Stimulated activated CD4-positive, alpha-beta T cell treated with anti-CD3 and anti-CD28 coated beads, Interleukin-15, amount 100 ng/mL, for 24 hours (primary cell): ENCODE measurements around the gene CHRD.

Experiments
- DNase-seq: peaks from one replicate; pipeline ENCODE4 v3.0.0-alpha.2; 2020

The CHRD gene

DNA sequence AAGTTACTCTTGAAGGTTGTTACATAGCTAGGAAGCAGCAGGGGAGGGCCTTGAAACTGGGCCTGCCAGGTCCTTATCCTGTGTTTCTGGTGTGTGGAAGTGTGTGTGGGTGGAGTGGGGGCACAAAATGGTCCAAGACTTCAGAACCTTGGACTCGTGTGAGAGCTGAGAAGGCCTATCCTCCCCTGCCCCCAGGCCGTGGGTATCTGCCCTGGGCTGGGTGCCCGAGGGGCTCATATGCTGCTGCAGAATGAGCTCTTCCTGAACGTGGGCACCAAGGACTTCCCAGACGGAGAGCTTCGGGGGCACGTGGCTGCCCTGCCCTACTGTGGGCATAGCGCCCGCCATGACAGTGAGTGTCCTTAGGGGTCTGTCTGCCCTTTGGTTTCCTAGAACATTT is 4.5 kb downstream of the CHRD start:
- no peak for DNase-seq

DNA sequence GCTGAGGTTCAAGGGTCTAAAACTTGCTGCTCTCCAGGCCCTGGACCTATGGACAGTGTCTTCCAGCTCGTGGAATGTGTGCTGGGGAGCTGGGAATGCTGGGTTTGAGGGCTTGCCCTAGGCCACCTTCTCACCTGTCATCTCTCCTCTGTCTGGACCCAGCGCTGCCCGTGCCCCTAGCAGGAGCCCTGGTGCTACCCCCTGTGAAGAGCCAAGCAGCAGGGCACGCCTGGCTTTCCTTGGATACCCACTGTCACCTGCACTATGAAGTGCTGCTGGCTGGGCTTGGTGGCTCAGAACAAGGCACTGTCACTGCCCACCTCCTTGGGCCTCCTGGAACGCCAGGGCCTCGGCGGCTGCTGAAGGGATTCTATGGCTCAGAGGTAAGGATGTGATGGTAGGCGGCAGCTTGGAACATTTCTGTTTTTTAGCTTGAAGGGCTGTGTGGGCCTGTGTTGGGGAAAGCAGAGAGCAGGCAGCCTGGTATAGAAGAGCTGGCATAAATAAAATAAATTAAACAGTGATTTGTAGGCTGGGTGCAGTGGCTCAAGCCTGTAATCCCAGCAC is 5.1 kb downstream of the CHRD start:
- DNase-seq: no peak

DNA sequence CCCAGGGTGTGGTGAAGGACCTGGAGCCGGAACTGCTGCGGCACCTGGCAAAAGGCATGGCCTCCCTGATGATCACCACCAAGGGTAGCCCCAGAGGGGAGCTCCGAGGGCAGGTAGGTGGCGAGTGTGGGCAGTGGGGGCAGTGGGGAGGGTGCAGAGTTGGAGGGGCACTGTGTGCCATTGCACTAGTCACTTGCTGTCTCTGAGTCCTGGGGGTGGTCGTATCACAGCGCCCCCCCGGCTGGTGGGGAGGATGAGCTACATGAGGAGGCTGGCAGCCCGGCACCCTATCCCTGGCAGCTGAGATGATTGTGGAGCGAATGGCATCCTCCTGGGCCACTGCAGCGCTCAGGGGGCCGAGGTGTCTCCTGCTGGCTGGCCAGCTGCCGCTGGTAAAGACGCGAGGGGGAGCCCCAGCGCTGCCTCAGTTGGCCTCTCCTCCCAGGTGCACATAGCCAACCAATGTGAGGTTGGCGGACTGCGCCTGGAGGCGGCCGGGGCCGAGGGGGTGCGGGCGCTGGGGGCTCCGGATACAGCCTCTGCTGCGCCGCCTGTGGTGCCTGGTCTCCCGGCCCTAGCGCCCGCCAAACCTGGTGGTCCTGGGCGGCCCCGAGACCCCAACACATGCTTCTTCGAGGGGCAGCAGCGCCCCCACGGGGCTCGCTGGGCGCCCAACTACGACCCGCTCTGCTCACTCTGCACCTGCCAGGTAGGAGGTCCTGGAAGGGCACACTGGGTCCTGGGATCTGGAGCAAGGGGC is 6.4 kb downstream of the CHRD start:
- no peak for DNase-seq

DNA sequence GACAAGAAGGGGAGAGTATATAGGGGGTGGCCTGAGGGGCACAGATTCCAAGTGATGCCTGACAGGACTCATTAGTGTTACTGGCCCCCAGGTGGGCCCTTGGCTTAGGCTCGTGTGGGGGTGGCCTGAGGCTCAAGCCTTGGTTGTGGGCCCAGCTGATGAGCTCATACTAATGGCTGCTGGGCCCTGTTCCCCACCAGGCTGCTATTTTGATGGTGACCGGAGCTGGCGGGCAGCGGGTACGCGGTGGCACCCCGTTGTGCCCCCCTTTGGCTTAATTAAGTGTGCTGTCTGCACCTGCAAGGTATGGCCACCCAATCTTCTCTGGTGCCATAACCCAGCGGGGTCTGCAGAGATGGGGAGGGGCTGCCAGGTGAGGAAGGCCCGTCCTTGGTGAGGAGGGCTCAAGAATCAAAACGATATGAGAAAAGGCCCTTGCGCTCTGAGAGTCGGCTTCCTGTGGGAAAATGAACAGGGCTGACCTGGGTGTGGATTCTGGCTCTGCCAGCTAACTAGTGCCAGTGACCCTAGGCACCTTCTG is 7.4 kb downstream of the CHRD start:
- no peak for DNase-seq

DNA sequence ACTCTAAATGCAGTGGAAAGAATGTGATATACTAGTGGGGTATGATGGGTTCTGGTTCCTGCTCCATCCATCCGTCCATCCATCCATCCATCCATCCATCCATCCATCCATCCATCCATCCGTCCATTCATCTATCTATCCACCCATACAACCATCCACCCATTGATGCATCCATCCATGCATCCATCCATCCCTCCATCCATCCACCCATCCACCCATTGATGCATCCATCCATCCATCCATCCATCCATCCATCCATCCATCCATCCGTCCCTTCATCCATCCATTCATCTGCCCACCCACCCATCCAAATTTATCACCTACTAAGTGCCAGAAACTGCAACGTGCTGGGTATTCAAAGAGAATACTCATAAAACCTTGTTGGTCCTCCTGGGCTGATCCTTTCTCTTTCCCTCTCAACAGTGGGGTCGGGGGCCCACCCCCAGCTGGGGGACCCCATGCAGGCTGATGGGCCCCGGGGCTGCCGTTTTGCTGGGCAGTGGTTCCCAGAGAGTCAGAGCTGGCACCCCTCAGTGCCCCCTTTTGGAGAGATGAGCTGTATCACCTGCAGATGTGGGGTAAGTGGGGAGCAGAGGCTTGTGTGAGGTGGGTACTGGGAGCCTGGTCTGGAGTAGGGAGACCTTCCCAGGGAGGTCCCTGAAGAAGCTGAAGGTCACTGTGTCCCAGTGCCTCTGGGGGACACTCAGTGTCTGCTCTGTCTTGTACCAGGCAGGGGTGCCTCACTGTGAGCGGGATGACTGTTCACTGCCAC is 8.5 kb downstream of the CHRD start:
- DNase-seq: no peak

DNA sequence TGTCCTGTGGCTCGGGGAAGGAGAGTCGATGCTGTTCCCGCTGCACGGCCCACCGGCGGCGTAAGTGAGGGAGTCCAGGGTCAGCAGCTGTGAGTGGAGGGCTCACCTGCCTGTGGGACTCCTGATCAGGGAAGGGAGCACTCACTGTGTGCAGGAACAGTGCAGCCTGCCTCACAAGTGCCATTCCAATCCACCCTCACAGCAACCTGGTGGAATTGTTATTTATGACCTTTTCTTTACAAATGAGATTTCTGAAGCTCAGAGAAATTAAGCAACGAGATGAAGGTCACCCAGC is 9.0 kb downstream of the CHRD start:
- DNase-seq: no peak

DNA sequence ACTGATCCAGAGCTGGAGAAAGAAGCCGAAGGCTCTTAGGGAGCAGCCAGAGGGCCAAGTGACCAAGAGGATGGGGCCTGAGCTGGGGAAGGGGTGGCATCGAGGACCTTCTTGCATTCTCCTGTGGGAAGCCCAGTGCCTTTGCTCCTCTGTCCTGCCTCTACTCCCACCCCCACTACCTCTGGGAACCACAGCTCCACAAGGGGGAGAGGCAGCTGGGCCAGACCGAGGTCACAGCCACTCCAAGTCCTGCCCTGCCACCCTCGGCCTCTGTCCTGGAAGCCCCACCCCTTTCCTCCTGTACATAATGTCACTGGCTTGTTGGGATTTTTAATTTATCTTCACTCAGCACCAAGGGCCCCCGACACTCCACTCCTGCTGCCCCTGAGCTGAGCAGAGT is 9.5 kb downstream of the CHRD start:
- DNase-seq: no peak

DNA sequence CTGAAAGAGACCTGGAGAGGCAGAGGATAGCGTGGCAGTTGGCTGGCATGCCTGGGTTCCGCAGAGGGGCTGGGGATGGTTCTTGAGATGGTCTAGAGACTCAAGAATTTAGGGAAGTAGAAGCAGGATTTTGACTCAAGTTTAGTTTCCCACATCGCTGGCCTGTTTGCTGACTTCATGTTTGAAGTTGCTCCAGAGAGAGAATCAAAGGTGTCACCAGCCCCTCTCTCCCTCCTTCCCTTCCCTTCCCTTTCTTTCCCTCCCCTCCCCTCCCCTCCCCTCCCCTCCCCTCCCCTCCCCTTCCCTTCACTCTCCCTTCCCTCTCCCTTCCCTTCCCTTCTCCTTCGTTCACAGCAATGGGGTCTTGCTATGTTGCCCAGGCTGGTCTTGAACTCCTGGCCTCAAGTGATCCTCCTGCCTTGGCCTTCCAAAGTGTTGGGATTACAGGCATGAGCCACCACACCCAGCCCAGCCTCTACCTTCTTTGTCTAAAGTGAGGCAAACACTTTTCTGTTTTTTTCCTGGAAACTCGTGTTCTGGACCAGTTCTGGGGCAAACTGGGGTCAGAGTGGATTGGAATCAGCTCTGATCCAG is 10.2 kb downstream of the CHRD start:
- DNase-seq: no peak

DNA sequence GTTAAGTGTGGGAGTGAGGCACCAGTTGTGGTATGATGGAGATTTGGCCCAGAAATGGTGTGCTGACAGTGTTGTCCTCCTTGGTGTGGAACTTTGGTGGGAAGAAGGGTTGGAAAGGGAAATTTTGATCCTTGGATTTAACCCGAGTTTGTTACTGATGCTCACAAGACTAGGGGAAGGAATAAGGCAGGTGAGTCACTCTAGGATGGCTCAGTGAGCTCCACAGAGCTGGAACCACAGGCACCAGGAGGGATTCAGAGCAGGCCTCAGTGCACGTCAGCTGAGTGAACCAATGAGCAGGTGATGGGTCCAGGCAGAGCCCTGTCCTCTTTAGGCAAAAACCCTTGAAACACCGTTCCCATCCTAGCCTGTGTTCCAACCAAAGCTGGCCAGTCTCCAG is 11.4 kb downstream of the CHRD start:
- DNase-seq: no peak

DNA sequence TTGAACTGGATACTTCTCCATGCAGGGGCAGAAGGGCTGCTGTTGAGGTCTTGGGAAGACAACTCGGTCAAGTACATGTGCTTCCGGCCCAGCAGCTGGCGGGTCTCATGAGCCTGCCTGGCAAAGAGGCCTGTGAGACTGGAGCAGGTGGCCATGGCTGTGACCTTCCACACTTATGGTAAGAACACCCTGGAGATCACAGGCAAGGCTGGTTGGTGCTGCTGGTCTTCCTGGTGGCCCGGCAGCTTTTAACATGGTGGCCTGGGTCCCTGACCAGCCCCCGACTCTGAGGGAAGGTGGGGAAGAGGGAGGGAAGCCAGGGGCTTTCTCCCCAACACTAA is 15.4 kb downstream of the CHRD start:
- DNase-seq: no peak

DNA sequence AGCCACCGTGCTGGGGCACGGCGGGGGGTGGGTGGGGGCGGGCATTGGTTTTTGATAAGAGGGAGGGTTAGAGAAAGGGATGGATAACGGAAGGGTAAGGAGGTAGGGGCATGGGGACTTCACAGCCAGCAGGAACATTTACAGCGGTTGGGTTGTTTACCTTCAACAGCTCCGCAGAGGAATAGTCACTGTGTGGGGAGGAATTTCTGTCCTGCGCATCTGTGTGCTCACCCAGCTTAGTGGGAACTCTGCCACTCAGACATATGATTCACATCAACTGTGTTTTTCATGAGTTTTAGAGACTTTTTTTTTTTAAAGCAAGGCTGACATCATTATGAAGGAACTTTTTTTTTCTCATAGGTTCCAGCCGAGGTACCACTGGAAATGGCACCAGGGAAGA is 19.6 kb downstream of the CHRD start:
- DNase-seq: no peak

DNA sequence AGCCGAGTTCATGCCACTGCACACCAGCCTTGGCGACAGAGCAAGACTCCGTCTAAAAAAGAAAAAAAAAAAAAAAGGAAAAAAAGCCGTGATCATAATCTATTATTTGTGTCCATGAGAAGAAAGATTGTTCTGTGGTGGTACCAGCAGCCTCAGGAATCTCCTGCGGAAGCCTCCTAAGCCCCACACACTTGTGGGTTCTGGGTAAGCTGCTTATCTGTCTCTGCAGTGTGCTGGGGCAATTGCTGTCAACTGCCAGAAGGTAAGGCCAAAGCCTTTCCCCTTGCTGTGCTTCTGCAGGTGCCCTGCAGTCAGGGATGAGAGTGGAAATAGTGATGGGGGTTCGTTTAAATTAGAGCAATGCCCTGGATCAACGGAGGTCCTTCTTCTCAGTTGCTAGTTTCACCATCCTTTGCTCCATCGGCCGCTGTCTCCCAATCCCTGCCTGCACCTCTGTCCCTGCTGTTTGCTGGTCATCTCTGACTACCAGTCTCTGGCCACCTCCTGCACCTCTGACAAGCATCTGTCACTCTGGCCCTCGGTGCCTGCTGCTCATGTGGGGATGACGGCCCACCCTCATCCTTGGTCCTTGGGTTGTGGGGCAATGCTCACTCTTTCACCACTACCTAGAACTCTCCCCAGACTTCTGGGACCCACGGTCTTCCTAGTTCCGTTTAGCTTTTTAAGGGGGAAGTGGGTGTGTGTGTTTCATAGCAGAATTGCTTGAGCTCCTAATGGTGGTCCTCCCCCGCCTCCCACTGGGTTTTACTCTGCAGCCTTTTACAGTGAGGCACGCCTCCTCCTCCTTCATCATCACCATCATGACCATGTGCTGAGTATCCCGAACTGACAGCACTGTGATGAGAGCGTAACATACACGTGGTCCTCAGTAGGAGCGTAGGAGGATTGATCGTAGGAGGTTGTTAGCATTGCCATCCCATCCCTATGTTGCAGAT is 25.5 kb downstream of the CHRD start:
- no peak for DNase-seq

DNA sequence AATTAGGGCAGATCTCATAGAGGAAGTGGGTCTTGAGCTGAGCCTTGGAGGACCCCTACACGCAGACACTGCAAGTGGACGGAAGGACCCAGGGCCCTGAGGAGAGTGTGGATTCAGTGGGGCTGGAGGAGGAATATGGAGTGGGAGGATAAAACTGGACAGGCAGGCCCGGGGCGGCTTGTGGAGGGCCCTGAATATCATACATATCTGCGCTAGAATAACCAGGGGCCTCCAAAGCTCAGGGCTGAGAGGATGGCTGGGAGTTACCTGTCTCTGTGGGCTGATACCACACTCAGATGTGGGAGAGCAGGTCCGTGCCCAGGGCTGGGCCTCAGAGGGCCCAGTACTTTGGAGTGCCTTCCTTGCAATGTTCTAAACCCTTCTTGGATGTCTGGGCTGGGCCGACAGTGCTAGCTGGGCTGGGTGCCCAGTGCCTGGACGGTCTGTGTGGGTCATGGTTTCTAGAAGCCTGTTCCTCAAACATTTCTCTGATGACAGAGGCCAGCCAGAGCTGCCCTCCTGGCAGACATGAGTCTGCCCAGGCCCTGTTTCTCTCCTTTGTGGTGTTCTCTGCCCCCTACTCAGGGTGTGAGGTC is 29.6 kb downstream of the CHRD start:
- no peak for DNase-seq

DNA sequence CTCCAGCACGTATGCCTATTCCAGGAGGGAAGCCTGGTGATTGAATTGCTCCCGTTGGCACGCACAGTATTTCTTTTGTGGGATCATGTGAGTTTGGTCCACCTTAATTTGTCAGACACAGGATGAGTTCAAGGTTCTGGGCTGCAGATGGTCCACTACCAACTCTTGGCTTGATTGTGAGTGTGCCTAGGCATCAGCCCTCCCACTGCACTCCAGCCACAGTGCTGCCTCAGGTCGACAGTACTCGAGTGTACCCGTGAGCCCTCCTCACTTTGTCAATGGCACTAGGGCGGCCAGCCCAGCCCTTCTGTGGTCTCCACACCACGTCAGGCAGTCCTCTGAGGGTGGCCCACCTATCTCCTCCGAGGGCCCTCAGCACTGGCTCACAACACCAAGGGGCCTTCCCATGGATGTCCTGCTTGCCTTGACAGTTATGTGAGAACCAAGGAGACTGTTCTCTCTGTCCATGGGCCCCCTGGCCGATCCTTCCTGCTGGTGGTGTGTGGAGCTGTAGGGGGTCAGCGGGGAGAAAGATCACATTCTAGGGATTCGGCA is 30.2 kb downstream of the CHRD start:
- DNase-seq: no peak

DNA sequence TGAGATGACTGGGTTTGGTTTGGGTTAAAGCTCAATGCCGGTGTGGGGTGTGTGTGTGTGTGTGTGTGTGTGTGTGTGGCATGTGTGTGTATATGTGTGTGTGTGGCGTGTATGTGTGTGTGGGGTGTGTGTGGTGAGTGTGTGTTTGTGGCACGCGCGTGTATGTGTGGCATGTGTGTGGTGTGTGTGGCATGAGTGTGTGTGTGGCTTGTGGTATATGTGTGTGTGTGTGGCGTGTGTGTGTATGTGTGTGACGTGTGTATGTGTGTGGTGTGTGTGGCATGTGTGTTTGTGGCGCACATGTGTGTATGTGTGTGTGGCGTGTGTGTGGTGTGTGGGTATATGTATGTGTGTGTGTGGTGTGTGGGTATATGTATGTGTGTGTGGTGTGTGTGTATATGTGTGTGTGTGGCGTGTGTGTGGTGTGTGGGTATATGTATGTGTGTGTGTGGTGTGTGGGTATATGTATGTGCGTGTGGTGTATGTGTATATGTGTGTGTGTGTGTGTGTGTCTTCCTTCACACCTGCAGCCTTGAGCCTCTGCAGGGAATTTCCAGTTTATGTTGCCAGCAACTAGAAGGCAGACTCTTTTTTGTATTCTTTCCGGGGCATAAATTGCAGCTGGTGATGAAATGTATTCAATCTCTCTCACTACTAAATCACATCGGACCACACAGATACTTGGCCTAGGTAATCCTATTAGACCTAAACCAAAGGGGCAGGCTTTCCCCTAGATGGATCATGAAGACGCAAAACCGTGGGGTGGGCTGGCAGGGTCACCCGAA is 34.8 kb downstream of the CHRD start:
- DNase-seq: no peak

DNA sequence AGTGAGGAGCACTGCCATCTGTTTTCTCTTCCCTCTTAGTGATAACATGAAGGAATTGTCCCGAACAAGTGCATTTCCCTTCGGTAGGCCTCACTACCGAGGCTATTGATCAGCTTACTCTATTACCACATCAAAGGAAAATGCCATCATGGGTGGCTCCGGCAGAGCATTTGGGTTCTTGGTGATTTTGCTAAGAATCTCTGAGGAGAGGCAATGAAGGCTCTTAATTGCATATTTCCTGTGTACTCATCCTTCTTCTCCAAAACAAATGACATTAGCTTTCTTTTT is 35.3 kb downstream of the CHRD start:
- no peak for DNase-seq

DNA sequence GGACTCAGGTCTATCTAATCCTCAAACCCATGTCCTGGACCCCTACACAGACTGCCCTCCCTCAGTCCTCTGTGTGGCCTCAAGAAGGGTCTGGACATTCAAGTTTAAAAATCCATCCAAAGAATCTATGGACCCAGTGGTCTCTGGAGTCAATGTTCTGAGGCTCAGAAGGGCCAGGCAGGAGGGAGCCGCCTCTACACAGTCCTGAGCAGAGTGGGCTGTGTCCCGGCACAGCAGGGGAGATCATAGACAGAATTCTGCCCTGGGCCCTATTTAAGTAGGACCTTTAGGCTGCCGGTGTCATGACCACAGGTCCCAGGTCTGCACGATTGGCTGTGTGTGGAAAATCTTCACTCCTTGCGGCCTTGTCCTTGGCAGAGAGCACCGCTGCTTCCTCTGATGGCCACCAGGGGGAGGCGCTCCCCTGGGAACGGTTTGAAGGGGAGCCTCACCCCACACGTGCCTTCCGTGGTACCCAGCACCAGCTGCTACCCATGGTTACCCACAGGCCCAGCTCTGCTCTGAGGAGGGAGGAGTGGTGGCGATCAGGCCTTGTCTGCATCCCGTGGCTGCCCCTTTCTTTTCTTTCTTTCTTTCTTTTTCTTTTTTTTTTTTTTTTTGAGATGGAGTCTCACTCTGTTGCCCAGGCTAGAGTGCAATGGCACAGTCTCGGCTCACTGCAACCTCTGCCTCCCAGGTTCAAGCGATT is 37.9 kb downstream of the CHRD start:
- DNase-seq: peak; percentile 82

DNA sequence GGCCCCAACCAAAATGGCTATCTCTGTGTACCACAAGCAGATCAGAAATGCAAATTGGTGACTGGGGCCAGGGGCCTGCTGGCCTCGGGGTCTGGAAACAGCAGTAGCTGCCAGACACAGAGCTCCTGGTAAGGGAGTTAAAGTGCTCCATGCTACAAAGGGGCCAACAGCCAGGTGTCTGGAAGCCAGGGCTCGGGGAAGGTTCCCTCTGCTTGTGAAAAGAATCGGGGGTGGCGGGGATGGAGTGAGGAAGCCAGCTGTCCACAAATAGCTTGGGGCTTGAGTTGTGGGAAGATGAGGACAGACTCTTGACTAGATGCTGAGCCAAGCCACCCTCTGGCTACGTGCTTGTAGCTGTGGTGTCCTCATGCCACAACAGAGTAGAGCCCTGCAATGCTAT is 39.3 kb downstream of the CHRD start:
- no peak for DNase-seq

DNA sequence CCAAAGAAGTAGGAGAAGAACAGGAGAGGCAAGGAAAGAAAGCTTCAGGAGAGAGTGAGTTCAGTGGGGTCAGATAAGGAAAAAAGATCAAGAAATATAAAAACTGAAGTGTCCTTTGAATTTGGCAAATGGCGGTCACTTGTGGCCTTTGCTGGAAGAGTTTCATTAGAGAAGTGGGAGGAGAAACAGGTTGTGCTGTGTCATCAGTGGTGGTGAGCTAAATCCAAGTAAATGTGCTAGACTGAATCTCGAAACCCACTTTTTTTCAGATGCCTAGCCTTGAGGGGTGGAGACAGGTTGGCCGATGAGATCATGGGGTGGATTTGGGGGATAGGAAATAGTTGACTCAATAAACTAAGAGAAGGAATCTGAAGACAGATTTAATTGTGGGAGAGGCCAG is 43.7 kb downstream of the CHRD start:
- no peak for DNase-seq

DNA sequence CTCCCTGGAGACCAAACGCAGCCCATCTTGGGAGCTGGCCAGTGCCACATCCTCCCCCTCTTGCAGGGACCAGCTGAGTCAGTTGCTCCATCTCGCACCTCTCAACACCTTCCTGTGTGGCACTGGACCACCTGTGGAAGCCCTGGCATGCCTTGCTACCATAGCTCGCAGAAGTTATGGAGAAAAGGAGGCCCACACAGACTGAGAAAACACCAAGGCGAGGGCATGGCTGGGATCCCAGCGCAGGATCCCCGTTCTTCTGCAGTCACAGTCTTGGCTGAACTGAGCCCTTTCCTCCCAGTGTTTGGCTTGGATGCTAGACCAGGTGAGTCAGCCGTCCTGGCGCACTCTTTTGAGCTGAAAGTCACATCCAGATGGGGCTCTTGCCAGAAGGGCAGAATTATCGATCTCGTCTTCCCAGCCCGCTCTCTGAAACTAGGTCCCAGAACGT is 46.9 kb downstream of the CHRD start:
- no peak for DNase-seq
